ENCODE measurements around the gene CATSPER1.

The CATSPER1 gene

DNA sequence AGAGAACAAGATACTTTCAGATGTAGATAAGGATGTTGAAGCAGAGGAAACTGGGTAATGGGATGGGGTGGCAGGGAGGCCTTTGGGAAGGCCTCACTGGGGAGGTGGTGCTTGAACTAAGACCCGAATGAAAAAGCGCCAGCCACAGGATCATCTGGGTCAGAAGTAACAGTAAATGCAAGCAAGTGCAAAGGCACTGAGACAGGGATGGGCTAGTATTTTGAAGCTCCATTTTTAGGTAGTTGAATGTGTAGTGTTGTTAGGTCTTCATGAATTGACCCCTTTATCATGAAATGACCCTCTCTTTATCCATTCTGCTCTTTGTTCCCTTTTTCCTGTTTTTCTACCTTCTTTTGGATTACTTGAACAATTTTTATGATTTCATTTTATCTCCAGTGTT, 37.6 kb upstream of the CATSPER1 start:
- no peaks in the 10 kb centered on the region for H3K27me3 ChIP-seq (ENCODE audit: insufficient read depth, insufficient read length)
- no peak overlapping the region for H3K9ac ChIP-seq (ENCODE audit: insufficient read length, low read depth)
- peaks cover 97% of the 10 kb centered on the region for H3K36me3 ChIP-seq (ENCODE audit: insufficient read depth, insufficient read length, low read length)
- peaks cover under 1% of the 10 kb centered on the region for H3K4me1 ChIP-seq (ENCODE audit: insufficient read depth, insufficient read length)
- TF ChIP-seq YY1 (IDR thresholded peaks at IDR 0.05; ENCODE audit: insufficient read depth, insufficient read length) (no peak), SUZ12 (IDR thresholded peaks at IDR 0.05; ENCODE audit: extremely low read depth, insufficient read depth, insufficient read length) (no peak), ZNF274 (IDR thresholded peaks at IDR 0.05; ENCODE audit: low read depth, low read length) (no peak)
- no peak overlapping the region for H3K4me3 ChIP-seq (ENCODE audit: insufficient read length, low read depth)
- H3K9me3 ChIP-seq (ENCODE audit: insufficient read depth, low read length) = no peaks in the 10 kb centered on the region
- no peak for DNase-seq (ENCODE audit: low read depth, low spot score)

DNA sequence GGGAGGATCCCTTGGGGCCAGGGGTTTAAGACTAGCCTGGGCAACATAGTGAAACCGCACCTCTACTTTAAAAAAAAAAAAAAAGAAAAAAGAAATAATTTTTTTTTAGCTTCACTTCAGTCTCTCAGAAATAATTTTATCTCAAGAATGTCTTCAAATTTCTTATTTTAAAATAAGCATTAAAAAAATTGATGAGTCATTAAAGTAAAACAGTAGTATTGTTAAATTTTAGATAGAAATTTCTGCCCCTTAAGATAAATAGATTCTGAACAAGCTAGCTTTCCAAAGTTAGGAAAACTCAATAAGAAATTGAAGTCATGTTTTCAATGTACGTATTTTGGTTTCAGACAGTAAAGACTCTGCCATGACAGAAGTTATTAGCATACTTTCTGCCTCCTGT, 36.1 kb upstream of the CATSPER1 start:
- Histone ChIP-seq H3K4me3 (ENCODE audit: insufficient read length, low read depth) (no peak overlapping the region), H3K27me3 (ENCODE audit: insufficient read depth, insufficient read length) (no peaks in the 10 kb centered on the region), H3K4me1 (ENCODE audit: insufficient read depth, insufficient read length) (no peaks in the 10 kb centered on the region), H3K9me3 (ENCODE audit: insufficient read depth, low read length) (no peaks in the 10 kb centered on the region), H3K36me3 (ENCODE audit: insufficient read depth, insufficient read length, low read length) (peaks cover 95% of the 10 kb centered on the region), H3K9ac (ENCODE audit: insufficient read length, low read depth) (no peak overlapping the region)
- TF ChIP-seq YY1 (IDR thresholded peaks at IDR 0.05; ENCODE audit: insufficient read depth, insufficient read length) (no peak), SUZ12 (IDR thresholded peaks at IDR 0.05; ENCODE audit: extremely low read depth, insufficient read depth, insufficient read length) (no peak), ZNF274 (IDR thresholded peaks at IDR 0.05; ENCODE audit: low read depth, low read length) (no peak)
- no peak for DNase-seq (ENCODE audit: low read depth, low spot score)

DNA sequence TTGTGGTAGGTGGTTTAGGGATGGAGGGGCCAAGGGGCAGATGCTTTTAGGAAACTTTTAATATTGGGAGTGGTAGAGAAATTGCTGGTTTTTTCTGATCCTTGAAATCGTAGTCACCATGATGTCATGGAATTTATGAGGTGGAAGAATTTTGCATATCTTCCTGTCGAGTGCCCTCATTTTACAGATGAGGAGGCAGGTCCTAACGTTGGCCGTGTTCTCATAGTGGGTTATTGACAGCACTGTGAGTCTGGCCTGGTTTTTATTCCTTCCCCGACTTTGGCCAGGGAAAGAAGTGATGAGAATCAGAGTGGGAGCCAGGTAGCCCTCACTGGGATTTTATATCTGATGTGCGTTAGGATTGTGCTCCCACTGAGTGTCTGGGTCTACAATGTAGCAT, 35.0 kb upstream of the CATSPER1 start:
- Histone ChIP-seq H3K9ac (ENCODE audit: insufficient read length, low read depth) (no peak overlapping the region), H3K9me3 (ENCODE audit: insufficient read depth, low read length) (no peaks in the 10 kb centered on the region), H3K4me3 (ENCODE audit: insufficient read length, low read depth) (no peak overlapping the region), H3K4me1 (ENCODE audit: insufficient read depth, insufficient read length) (no peaks in the 10 kb centered on the region), H3K36me3 (ENCODE audit: insufficient read depth, insufficient read length, low read length) (peaks cover 95% of the 10 kb centered on the region), H3K27me3 (ENCODE audit: insufficient read depth, insufficient read length) (no peaks in the 10 kb centered on the region)
- DNase-seq (ENCODE audit: low read depth, low spot score) = no peak
- no peak for TF ChIP-seq SUZ12 (IDR thresholded peaks at IDR 0.05; ENCODE audit: extremely low read depth, insufficient read depth, insufficient read length)
- no peak for TF ChIP-seq ZNF274 (IDR thresholded peaks at IDR 0.05; ENCODE audit: low read depth, low read length)
- TF ChIP-seq YY1 (IDR thresholded peaks at IDR 0.05; ENCODE audit: insufficient read depth, insufficient read length) = no peak

DNA sequence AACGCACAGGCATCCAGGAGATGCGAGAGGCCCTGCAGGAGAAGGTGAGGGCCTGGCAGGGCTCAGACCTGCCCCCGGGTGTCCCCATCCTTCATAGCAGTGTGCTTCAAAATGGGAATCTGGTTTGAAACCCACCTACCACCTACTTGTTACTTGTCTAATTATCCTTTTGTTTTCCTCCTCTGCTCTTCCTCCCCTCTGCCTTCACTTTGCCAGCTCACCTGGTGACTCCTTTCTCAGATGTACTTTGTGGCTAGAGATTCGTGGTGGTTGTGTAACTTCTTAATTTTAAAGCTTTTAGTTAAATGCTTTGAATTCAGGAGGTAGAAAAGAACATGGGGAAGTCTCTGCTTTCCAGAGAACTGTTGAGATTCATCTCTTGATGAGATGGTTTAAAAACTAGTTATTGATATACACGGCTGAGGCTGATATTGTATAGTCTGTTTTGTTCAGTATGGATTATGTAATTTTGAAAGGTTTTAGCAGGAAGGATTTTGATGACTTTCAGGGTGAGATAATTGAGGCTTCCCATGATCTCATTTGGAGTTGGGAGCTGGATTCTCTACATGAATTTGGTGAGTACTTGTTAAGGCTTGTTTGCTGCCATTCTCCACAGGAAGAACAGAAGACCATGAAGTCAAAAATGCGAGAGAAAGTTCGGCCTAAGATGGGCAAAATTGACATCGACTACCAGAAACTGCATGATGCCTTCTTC, 33.8 kb upstream of the CATSPER1 start:
- Histone ChIP-seq H3K36me3 (ENCODE audit: insufficient read depth, insufficient read length, low read length) (peaks cover 95% of the 10 kb centered on the region), H3K4me1 (ENCODE audit: insufficient read depth, insufficient read length) (no peaks in the 10 kb centered on the region), H3K9me3 (ENCODE audit: insufficient read depth, low read length) (no peaks in the 10 kb centered on the region), H3K27me3 (ENCODE audit: insufficient read depth, insufficient read length) (no peaks in the 10 kb centered on the region), H3K9ac (ENCODE audit: insufficient read length, low read depth) (no peak overlapping the region), H3K4me3 (ENCODE audit: insufficient read length, low read depth) (no peak overlapping the region)
- TF ChIP-seq SUZ12 (IDR thresholded peaks at IDR 0.05; ENCODE audit: extremely low read depth, insufficient read depth, insufficient read length) = no peak
- DNase-seq (ENCODE audit: low read depth, low spot score) = no peak

DNA sequence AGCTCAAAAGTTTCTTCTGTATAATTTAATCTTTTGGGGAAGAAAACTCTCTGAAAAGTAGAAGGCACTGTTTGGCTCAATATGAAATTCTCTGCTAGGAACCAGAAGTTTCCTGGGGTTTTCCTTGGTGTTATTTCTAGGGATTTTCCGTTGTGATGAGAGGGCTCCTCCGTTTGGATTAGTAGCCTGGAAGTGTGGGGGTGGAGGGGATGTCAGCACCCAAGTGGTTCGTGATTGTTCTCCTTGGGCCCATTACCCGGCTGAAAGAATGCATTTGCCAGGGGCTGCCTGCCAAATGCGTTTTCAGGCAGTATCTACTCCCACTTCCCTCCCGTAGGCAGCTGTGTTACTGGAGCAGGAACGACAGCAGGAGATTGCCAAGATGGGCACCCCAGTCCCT, 30.2 kb upstream of the CATSPER1 start:
- no peak for TF ChIP-seq SUZ12 (IDR thresholded peaks at IDR 0.05; ENCODE audit: extremely low read depth, insufficient read depth, insufficient read length)
- Histone ChIP-seq H3K9me3 (ENCODE audit: insufficient read depth, low read length) (no peaks in the 10 kb centered on the region), H3K36me3 (ENCODE audit: insufficient read depth, insufficient read length, low read length) (peaks cover 80% of the 10 kb centered on the region), H3K4me1 (ENCODE audit: insufficient read depth, insufficient read length) (peaks cover 2% of the 10 kb centered on the region), H3K27me3 (ENCODE audit: insufficient read depth, insufficient read length) (no peaks in the 10 kb centered on the region), H3K9ac (ENCODE audit: insufficient read length, low read depth) (no peak overlapping the region), H3K4me3 (ENCODE audit: insufficient read length, low read depth) (no peak overlapping the region)
- DNase-seq (ENCODE audit: low read depth, low spot score) = no peak

DNA sequence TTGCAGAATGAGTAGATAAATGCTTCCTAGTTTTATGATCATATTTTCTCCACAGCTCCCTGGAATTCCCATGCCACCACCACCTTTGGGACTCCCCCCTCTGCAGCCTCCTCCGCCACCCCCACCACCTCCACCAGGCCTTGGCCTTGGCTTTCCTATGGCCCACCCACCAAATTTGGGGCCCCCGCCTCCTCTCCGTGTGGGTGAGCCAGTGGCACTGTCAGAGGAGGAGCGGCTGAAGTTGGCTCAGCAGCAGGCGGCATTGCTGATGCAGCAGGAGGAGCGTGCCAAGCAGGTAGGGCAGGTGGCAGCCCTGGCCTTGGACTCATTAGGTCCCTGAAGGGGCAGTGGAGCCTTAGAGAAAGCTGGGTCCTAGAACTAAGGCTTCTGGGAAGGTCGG, 28.7 kb upstream of the CATSPER1 start:
- Histone ChIP-seq H3K4me3 (ENCODE audit: insufficient read length, low read depth) (no peak overlapping the region), H3K27me3 (ENCODE audit: insufficient read depth, insufficient read length) (no peaks in the 10 kb centered on the region), H3K9me3 (ENCODE audit: insufficient read depth, low read length) (no peaks in the 10 kb centered on the region), H3K9ac (ENCODE audit: insufficient read length, low read depth) (no peak overlapping the region), H3K4me1 (ENCODE audit: insufficient read depth, insufficient read length) (peaks cover 7% of the 10 kb centered on the region), H3K36me3 (ENCODE audit: insufficient read depth, insufficient read length, low read length) (peaks cover 65% of the 10 kb centered on the region)
- no peak for DNase-seq (ENCODE audit: low read depth, low spot score)
- TF ChIP-seq SUZ12 (IDR thresholded peaks at IDR 0.05; ENCODE audit: extremely low read depth, insufficient read depth, insufficient read length) = no peak
- TF ChIP-seq YY1 (IDR thresholded peaks at IDR 0.05; ENCODE audit: insufficient read depth, insufficient read length) = no peak
- TF ChIP-seq ZNF274 (IDR thresholded peaks at IDR 0.05; ENCODE audit: low read depth, low read length) = no peak

DNA sequence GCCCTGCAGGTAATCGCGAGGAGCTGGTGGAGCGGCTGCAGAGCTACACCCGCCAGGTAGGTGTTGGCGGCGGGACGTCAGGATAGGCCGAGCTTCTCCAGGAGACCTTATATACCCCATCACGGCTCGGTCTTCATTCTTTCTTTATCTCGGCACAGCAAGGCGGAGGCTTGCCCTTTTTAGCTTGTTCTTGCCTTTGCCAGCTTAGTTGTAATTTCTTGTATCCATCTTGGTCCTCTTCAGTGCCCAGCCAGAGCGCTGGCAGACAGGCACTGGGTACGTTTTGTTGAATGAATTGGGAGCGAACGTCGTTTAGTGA, 26.3 kb upstream of the CATSPER1 start:
- peaks cover 43% of the 10 kb centered on the region for H3K36me3 ChIP-seq (ENCODE audit: insufficient read depth, insufficient read length, low read length)
- no peaks in the 10 kb centered on the region for H3K9me3 ChIP-seq (ENCODE audit: insufficient read depth, low read length)
- peaks cover 2% of the 10 kb centered on the region for H3K27me3 ChIP-seq (ENCODE audit: insufficient read depth, insufficient read length)
- peak overlapping the region; percentile 93 for H3K4me3 ChIP-seq (ENCODE audit: insufficient read length, low read depth)
- TF ChIP-seq SUZ12 (IDR thresholded peaks at IDR 0.05; ENCODE audit: extremely low read depth, insufficient read depth, insufficient read length) = no peak
- no peak for TF ChIP-seq YY1 (IDR thresholded peaks at IDR 0.05; ENCODE audit: insufficient read depth, insufficient read length)
- no peak for TF ChIP-seq ZNF274 (IDR thresholded peaks at IDR 0.05; ENCODE audit: low read depth, low read length)
- peaks cover 11% of the 10 kb centered on the region for H3K4me1 ChIP-seq (ENCODE audit: insufficient read depth, insufficient read length)
- peak overlapping the region; percentile 95 for H3K9ac ChIP-seq (ENCODE audit: insufficient read length, low read depth)
- DNase-seq (ENCODE audit: low read depth, low spot score) = no peak
